Measurements from ENCODE around the gene PSMD3. TPM values are rescaled to one million over a fixed set of nuclear protein-coding genes. Genes with fewer than 3 reads are reported as not detected.

Gene PSMD3
- total and polyA plus RNA-seq, 4 donors = 56.2 to 105 (median 84.8) TPM

GRCh38 chr17:40020146-40020545, 39.5 kb downstream of the PSMD3 start:
- Histone ChIP-seq H3K27ac (ENCODE audit: low read depth in 1 of 2, low read length in 1 of 2) (peak overlapping the region in 1 of 2 donors; percentile 8), H3K4me1 (ENCODE audit: control insufficient read depth in 5 of 5, insufficient read depth in 5 of 5, low read length in 5 of 5) (peaks cover 0 to 61% (median 23%) of the 10 kb centered on the region in 5 donors), H3K9me3 (ENCODE audit: control insufficient read depth in 4 of 4, insufficient read depth in 3 of 4, low read length in 3 of 4) (no peaks in the 10 kb centered on the region), H3K9ac (ENCODE audit: insufficient read depth in 1 of 2, low read length in 2 of 2) (no peak overlapping the region), H3K36me3 (ENCODE audit: control insufficient read depth in 4 of 4, insufficient read depth in 4 of 4, low read length in 4 of 4) (peaks cover 8 to 30% (median 13%) of the 10 kb centered on the region in 4 donors), H3K4me3 (no peak overlapping the region), H3K27me3 (ENCODE audit: control insufficient read depth in 3 of 3, insufficient read depth in 3 of 3, low read length in 2 of 3) (no peaks in the 10 kb centered on the region)
- no peak for TF ChIP-seq CTCF (IDR thresholded peaks at IDR 0.05; ENCODE audit: control extremely low read depth, extremely low read depth)
- 96 to 97% methylated on average over 13 of the region's 13 CpGs for WGBS, 2 donors
- no peak for ATAC-seq (ENCODE audit: insufficient read depth, low FRiP score)
- no peak for DNase-seq

- no peak for TF ChIP-seq CTCF (IDR thresholded peaks at IDR 0.05; ENCODE audit: control extremely low read depth, extremely low read depth)
- H3K36me3 ChIP-seq (ENCODE audit: control insufficient read depth in 4 of 4, insufficient read depth in 4 of 4, low read length in 4 of 4) = peaks cover 12 to 35% (median 22%) of the 10 kb centered on the region in 4 donors
- H3K9ac ChIP-seq (ENCODE audit: insufficient read depth in 1 of 2, low read length in 2 of 2) = no peak overlapping the region
- no peaks in the 10 kb centered on the region for H3K27me3 ChIP-seq (ENCODE audit: control insufficient read depth in 3 of 3, insufficient read depth in 3 of 3, low read length in 2 of 3)
- H3K4me1 ChIP-seq (ENCODE audit: control insufficient read depth in 5 of 5, insufficient read depth in 5 of 5, low read length in 5 of 5) = peaks cover 0 to 48% (median 26%) of the 10 kb centered on the region in 5 donors
- no peaks in the 10 kb centered on the region for H3K9me3 ChIP-seq (ENCODE audit: control insufficient read depth in 4 of 4, insufficient read depth in 3 of 4, low read length in 3 of 4)
- DNase-seq = peak in 1 of 3 donors; percentile 9
- H3K27ac ChIP-seq (ENCODE audit: low read depth in 1 of 2, low read length in 1 of 2) = peak overlapping the region; percentile 11 to 76
- no peak for ATAC-seq (ENCODE audit: insufficient read depth, low FRiP score)
- H3K4me3 ChIP-seq = no peak overlapping the region
- 63 to 71% methylated on average over 9 of the region's 9 CpGs for WGBS, 2 donors
These were observed 40.9 kb downstream of the PSMD3 start for GRCh38 chr17:40021451-40021971.

GRCh38 chr17:40022497-40022896, 41.9 kb downstream of the PSMD3 start:
- peak overlapping the region in 1 of 2 donors; percentile 76 for H3K27ac ChIP-seq (ENCODE audit: low read depth in 1 of 2, low read length in 1 of 2)

More at GRCh38 chr17:40022497-40022896, 41.9 kb downstream of the PSMD3 start:
- 85 to 95% methylated on average over 9 of the region's 9 CpGs for WGBS, 2 donors
- peaks cover 0 to 41% (median 33%) of the 10 kb centered on the region in 5 donors for H3K4me1 ChIP-seq (ENCODE audit: control insufficient read depth in 5 of 5, insufficient read depth in 5 of 5, low read length in 5 of 5)
- H3K4me3 ChIP-seq = no peak overlapping the region
- H3K9ac ChIP-seq (ENCODE audit: insufficient read depth in 1 of 2, low read length in 2 of 2) = no peak overlapping the region
- DNase-seq = no peak
- no peaks in the 10 kb centered on the region for H3K27me3 ChIP-seq (ENCODE audit: control insufficient read depth in 3 of 3, insufficient read depth in 3 of 3, low read length in 2 of 3)
- H3K9me3 ChIP-seq (ENCODE audit: control insufficient read depth in 4 of 4, insufficient read depth in 3 of 4, low read length in 3 of 4) = no peaks in the 10 kb centered on the region
- ATAC-seq (ENCODE audit: insufficient read depth, low FRiP score) = no peak
- peaks cover 12 to 36% (median 22%) of the 10 kb centered on the region in 4 donors for H3K36me3 ChIP-seq (ENCODE audit: control insufficient read depth in 4 of 4, insufficient read depth in 4 of 4, low read length in 4 of 4)
- no peak for TF ChIP-seq CTCF (IDR thresholded peaks at IDR 0.05; ENCODE audit: control extremely low read depth, extremely low read depth)
